K562 (cell line): ENCODE data around the gene MAB21L4. TPM values are rescaled to one million over a fixed set of nuclear protein-coding genes. Genes with fewer than 3 reads are reported as not detected.

Experiments
- BMI1 ChIP-seq: fragments of 150-350 bp; IDR thresholded peaks from 2 replicates; pipeline ENCODE4 v1.6.1; 2014; ENCODE audit warnings: low read length
- ETS2 ChIP-seq: IDR thresholded peaks from 2 replicates; pipeline ENCODE4 v1.6.1; 2016; ENCODE audit warnings: borderline replicate concordance, missing genetic modification characterization, mild to moderate bottlenecking, moderate library complexity, missing compliant biosample characterization; ENCODE audit not compliant: poor library complexity, severe bottlenecking
- HNRNPUL1 ChIP-seq: fragments of 200-400 bp; formaldehyde crosslinking; IDR thresholded peaks from 2 replicates; pipeline ENCODE4 v1.6.1; 2017; ENCODE audit warnings: low read length
- MCM3 ChIP-seq: fragments of 450-650 bp; IDR thresholded peaks from 2 replicates; pipeline ENCODE4 v1.6.1; 2016
- XRCC5 ChIP-seq: fragments of 200-400 bp; formaldehyde crosslinking; IDR thresholded peaks from 2 replicates; pipeline ENCODE4 v1.6.1; 2017; ENCODE audit warnings: low read depth, mild to moderate bottlenecking, low read length
- ZNF398 ChIP-seq: fragments of 250-450 bp; sonication (Bioruptor Pico); IDR thresholded peaks from 2 replicates; pipeline ENCODE4 v1.8.0; 2021; ENCODE audit warnings: moderate library complexity, mild to moderate bottlenecking, inconsistent platforms
- polyA plus RNA-seq, 8 experiments: library from polyadenylated mRNA; depleted of rRNA in 4 of 8; stranded (reverse) in 5 of 8; unstranded in 3 of 8; fragments of >200 nt; fragmentation: Nextera tagmentation in 2 of 8; fragmentation: Illumina TruSeq in 1 of 8; extraction: Ambion mirVana in 2 of 8; extraction: Trizol in 1 of 8; gene quantifications; 2 replicates each; pipeline versions ENCODE4 v1.2.1 to v1.2.3, GENCODE V29; 2011 to 2014; ENCODE audit warnings: inconsistent platforms in 1 of 8, missing spikeins in 1 of 8
- total RNA-seq, 7 experiments: library from RNA; depleted of rRNA in 6 of 7; stranded (reverse); fragments of >200 nt in 6 of 7; fragmentation: Illumina TruSeq in 2 of 7; extraction: Trizol in 2 of 7; gene quantifications; 2 replicates each; pipeline versions ENCODE4 v1.2.1 to v1.2.3, GENCODE V29; 2011 to 2021; ENCODE audit warnings: low replicate concordance in 1 of 7
- TF ChIP-seq, protein P1 (sequence below): conservative IDR thresholded peaks from 2 replicates; pipeline ENCODE4 v1.6.1; 2011; ENCODE audit warnings: low read depth, mild to moderate bottlenecking, low read length; ENCODE audit not compliant: control insufficient read depth
- TF ChIP-seq, protein P2 (sequence below): sonication (generic); formaldehyde crosslinking; IDR thresholded peaks from 2 replicates; pipeline ENCODE4 v1.9.0; 2022; ENCODE audit warnings: mild to moderate bottlenecking, missing genetic modification reagents
- TF ChIP-seq, protein P3 (sequence below): IDR thresholded peaks from 2 replicates; pipeline ENCODE4 v1.6.1; 2011; ENCODE audit not compliant: insufficient read length; ENCODE audit errors: extremely low read depth

Gene MAB21L4
- total and polyA plus RNA-seq, 9 of the 15 experiments (the other 6 are each of a cell fraction or from before 2014, with no cell fraction given) = 0.03 TPM; not detected in 8

- TF ChIP-seq, protein P1, sequence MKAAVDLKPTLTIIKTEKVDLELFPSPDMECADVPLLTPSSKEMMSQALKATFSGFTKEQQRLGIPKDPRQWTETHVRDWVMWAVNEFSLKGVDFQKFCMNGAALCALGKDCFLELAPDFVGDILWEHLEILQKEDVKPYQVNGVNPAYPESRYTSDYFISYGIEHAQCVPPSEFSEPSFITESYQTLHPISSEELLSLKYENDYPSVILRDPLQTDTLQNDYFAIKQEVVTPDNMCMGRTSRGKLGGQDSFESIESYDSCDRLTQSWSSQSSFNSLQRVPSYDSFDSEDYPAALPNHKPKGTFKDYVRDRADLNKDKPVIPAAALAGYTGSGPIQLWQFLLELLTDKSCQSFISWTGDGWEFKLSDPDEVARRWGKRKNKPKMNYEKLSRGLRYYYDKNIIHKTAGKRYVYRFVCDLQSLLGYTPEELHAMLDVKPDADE = no peak
- TF ChIP-seq ZNF398 (CRISPR knock-in tag) (no peak), ETS2 (tag) (no peak), HNRNPUL1 (no peak), XRCC5 (no peak), BMI1 (no peak), MCM3 (no peak)
- TF ChIP-seq, protein P2, sequence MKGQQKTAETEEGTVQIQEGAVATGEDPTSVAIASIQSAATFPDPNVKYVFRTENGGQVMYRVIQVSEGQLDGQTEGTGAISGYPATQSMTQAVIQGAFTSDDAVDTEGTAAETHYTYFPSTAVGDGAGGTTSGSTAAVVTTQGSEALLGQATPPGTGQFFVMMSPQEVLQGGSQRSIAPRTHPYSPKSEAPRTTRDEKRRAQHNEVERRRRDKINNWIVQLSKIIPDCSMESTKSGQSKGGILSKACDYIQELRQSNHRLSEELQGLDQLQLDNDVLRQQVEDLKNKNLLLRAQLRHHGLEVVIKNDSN (CRISPR knock-in tag) = no peak
- TF ChIP-seq, protein P3, sequence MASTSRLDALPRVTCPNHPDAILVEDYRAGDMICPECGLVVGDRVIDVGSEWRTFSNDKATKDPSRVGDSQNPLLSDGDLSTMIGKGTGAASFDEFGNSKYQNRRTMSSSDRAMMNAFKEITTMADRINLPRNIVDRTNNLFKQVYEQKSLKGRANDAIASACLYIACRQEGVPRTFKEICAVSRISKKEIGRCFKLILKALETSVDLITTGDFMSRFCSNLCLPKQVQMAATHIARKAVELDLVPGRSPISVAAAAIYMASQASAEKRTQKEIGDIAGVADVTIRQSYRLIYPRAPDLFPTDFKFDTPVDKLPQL = no peak
These were observed 40.1 kb upstream of the MAB21L4 start (continued) for GRCh38 chr2:240936106-240936505.
